Activated CD8-positive, alpha-beta memory T cell treated with anti-CD3 and anti-CD28 coated beads for 24 hours (primary cell): ENCODE measurements around the gene ABCD1.
"Not testable (repeated sequence)": the region's sequence is repeated elsewhere in the genome, so short reads cannot be mapped to it uniquely, and the experiment has no call there.

Experiments used
- DNase-seq: peaks from one replicate; pipeline ENCODE4 v3.0.0-alpha.2; 2020

ABCD1 gene

DNA sequence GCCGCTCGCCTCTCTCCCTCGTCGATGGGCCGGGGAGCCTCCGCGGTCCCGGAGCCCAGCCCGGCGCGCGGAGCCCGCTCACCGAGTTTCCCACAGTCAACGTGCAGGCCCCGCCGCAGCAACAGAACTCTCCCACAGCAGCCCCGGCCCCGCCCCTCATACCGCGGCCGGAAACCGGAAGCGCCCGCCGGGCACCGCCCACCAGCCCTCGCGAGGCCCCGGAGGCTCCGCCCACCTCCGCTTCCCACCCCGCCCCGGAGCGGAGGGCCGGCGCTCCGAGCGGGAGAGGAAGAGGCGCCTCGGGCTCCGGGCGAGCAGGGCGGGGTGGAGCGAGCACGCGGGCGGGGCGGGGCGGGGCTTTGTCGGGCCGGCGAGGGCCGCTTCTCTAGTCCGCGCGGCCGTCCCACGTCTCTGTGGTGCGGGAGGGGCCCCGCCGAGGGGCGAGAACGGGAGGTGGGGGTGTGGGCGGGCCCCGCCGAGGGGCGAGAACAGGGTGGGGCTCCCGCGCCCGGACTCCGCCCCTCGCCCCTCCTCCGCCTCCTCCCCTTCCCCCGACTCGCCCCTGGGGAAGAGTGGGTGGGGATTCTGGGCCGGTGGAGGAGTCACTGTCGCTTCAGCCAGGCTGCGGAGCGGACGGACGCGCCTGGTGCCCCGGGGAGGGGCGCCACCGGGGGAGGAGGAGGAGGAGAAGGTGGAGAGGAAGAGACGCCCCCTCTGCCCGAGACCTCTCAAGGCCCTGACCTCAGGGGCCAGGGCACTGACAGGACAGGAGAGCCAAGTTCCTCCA is at the start of gene ABCD1, which contains the start of gene BCAP31:
ABCD1 (plus strand) TSS at position 605 of the 787 bp plus-strand sequence. CDS start 411 bp downstream, outside the sequence.
BCAP31 (minus strand) TSS at position 136 of the 787 bp plus-strand sequence. CDS start 1,143 bp downstream, outside the sequence.
- peak; percentile 92 for DNase-seq

DNA sequence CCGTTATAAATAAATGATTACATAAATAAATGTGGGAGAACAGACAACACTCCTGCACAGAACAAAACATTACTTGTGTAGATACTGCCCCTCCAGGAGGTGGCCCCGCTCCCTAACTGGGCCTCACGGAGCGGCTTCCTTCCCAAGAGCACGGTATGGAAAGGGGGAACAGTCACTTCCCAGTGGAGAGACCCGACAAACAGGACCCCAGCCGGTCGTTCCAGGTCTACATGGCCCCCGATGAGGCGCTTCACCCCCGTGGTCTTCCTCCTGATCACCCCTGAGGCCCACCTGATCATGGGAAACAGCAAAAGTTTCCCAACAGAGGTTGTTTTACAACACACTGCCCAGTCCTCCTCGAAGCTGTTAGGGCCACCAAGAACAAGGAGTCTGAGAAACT is 43.5 kb upstream of the ABCD1 start:
- DNase-seq = no peak

DNA sequence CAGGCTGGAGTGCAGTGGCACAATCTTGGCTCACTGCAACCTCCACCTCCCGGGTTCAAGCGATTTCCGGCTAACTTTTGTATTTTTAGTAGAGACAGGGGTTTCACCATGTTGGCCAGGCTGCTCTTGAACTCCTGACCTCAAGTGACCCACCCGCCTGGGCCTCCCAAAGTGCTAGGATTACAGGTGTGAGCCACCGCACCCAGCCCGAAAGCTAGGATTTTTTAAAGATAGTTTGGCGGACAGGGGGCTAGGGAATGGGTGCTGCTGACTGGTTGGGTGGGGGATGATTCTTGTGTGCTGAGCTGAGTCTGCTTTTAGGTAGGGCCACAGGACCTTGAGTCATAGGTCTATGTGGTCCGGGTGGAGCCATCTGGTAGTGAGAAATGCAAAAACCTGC is 41.2 kb upstream of the ABCD1 start:
- not testable (repeated sequence) for DNase-seq

DNA sequence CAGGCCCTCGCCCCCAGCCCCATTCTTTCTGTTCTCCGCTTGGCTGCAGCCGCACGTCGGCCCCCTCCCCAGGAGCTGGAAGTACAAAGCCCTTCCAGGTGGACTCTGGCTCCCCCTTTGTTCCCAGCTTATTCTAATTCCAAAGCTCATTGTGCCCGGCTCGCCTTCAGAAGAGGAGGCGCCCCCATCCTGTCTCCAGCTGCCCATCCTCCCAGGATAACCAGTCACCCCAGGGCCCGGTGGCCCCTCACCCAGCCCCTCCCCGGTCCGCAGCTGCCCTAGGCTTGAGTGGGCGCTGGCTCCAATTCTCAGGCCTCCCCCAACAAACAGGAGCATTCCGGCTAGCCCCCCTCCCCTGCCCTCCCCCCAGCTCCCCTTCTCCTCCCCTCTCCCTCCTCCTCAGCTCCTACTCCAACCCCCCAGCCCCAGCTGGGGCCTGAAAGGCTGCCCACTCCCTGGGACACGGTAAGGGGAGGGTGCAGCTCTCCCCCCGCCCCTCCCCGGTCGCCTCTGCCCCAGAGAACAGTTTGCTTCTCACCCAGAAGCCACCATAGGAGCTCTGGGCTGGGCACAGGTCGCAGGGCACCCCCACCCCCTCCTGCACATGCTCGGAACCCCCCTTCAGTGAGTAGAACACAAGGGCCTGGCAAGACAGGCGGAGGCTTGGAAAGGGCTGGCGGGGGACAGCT is 40.0 kb upstream of the ABCD1 start:
- DNase-seq = no peak

DNA sequence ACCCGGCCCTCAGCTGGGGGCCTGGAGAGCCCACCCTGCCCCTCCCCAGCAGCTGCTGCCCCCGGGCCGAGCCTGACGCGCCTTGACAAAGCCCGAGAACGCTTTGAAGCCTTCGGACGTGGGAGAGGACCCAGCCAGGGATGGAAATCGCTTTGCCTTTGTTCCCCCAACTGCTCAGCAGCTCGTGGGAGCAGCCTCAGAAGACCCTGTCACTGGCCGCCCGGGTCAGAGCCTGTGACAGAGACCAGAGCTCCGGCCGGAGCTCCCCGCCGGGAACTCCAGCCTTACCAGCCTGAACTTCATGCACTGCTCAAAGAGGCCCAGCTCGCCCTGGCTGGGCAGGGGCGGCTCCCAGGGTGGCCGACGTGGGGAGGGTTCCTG is 39.5 kb upstream of the ABCD1 start:
- DNase-seq = no peak

DNA sequence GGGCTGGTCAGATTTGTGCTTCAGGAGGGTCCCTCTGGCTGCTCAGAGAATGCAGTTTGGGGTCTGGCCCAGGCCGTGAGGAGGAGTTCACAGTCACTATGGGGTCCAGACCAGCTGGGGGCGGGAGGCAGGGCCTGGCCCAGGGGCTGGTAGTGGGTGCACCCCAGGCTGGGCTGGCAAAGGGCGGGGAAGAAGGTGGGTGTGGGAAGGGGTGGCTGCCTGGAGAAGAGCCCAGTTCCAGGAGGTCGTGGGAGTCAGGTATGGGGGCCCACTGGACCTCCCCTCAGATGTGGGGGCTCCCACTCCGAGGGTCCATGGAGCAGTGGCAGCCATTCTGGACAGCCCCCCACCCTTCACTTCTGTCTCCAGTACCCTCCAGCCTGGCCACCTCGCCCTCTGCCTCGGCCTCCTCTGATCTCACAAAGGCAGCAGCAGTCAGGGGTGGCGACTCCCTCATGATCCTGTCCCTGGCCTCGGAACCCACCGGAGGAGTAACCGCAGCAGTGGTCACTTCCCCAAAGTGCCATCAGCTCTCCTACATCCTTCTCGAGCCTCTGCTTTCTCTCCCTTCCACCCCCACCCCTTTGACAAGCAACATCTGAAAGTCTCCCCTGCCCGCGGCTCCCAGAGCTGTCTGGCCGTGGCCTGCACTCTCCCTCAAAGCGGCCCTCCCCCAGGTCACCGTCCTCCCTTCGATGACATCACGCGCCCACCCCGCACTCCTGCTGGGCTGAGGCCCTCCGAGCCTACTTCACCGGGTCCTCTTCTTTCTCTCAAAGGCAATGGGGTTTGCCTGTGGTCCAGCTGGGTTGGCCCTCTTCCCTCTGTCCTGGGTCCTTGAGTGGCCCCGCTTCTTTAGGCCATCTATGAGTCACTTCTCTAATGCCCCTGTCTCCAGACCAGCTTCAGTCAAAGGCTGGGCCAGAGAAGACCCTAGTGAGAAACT is 38.6 kb upstream of the ABCD1 start:
- DNase-seq = no peak

DNA sequence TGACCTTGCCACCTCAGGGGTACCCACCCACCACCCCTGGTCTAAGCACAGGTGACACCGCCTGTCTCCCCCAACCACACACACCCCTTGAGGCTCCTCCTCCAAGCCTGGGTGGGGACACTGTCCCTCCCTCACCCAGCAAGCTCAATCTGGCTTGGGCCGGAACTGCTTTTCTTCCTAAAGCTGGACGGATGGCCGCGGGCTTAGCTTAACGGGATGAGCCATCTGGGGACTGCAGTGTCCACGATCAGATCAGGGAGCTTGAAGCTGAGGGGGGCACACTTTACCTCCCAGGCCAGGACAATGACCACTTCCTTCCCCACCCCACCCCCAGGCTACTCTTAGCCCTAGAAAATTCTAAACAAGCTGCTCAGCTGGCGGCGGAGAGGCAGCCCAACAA is 37.9 kb upstream of the ABCD1 start:
- DNase-seq = no peak

DNA sequence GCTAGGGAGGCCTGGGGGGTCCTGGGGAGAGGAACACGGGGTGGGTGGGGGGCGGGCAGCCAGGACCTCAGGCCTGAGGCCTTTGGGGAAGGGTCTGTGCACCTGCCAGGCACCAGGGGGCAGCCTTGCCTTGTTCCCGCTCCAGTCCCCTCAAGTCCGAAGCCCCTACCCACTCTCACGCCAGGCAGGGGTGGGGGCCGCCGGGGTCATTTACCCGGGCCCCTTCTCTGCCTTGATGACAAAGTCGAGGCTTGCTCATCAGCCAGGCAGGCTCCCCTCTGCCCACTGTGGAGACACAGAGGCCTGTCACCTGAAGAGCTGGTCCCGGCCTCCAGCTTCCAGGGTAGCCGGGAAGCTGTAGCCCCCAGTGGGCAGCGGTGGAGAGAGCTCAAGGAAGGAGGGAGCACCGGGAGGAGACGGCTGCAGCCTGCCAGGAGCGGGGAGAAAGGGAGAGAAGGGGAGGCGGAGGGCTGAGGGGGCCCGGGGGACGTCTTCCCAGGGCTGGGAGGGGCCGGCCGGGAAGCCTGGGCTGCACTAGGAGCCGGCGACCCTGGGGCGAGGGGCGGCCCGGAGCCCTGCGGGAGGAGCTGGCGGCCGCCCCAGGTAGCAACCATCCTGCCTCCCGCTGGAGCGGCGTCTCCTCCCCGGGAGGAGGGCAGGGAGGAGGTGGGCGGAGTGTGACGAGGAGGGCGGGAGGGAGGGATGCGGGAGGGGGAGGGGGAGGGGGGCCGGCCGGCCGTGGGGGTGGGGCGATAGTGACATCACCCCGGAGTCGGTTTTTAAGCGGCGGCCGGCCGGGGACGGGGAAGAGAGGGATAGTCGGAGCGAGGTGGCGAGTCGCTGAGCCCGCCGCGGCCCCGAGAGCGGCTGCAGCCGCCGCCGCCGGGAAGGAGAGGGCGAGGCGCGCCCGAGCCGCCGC is 37.3 kb upstream of the ABCD1 start, which contains the start of gene SLC6A8:
SLC6A8 (plus strand) TSS at position 806 of the 919 bp plus-strand sequence. CDS start 649 bp downstream, outside the sequence.
- DNase-seq = no peak

DNA sequence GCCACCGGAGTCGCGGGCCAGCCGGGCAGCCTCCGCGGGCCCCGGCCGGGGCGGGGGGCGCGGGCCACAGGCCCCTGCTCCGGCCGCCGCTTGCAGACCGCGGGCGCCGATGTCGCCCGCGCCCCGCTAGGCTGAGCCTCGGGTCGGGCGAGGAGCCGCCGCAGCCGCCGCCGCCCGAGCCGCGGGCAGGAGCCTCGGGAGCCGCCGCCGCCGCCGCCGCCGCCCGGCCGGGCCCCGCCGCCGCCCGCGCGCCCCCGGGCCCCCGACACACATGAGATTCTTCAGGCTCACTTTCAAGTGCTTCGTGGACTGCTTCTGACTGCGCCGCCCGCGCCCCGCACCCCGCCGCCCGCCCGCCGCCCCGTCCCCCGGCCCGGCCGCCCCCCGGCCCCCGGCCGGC is 36.6 kb upstream of the ABCD1 start:
- no peak for DNase-seq

DNA sequence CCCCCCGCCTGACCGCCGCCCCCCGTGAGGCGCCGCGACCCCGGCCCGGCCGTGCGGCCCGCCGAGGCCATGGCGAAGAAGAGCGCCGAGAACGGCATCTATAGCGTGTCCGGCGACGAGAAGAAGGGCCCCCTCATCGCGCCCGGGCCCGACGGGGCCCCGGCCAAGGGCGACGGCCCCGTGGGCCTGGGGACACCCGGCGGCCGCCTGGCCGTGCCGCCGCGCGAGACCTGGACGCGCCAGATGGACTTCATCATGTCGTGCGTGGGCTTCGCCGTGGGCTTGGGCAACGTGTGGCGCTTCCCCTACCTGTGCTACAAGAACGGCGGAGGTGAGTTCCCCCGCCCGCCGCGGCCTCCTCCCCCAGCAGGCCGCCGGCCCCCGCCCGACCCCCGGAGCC is 36.1 kb upstream of the ABCD1 start:
- no peak for DNase-seq

DNA sequence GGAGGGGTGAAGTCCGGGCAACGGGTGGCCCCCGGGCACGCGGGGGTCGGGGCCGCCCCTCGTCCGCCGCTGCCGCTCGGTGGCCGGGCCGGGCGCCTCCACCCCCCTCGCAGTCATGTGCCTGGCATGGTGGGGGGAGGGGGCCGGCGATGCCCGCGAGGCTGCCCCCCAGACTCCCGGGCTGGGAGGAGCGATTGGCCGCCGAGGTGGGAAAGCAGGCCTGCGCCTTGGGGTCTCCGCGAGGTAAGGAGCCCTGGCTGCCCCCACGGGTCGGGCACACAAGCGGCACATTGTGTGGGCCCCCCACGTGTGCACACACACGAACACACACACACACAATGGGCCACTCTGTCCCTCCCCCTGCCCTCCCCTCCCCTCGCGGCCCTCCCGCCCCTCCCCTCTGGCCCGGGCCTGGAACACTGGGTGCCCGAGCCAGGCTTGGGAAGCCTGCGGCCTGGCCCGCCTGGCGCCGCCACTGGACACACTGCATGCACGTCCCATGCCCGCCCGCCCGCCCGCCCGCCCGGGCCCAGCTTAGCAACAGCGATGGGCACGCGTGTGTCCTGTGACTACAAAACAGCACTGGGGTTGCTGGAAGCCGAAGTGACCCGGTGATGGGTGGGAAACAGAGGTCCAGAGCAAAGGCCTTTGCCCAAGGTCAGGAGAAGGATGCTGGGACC is 35.6 kb upstream of the ABCD1 start:
- DNase-seq = no peak

DNA sequence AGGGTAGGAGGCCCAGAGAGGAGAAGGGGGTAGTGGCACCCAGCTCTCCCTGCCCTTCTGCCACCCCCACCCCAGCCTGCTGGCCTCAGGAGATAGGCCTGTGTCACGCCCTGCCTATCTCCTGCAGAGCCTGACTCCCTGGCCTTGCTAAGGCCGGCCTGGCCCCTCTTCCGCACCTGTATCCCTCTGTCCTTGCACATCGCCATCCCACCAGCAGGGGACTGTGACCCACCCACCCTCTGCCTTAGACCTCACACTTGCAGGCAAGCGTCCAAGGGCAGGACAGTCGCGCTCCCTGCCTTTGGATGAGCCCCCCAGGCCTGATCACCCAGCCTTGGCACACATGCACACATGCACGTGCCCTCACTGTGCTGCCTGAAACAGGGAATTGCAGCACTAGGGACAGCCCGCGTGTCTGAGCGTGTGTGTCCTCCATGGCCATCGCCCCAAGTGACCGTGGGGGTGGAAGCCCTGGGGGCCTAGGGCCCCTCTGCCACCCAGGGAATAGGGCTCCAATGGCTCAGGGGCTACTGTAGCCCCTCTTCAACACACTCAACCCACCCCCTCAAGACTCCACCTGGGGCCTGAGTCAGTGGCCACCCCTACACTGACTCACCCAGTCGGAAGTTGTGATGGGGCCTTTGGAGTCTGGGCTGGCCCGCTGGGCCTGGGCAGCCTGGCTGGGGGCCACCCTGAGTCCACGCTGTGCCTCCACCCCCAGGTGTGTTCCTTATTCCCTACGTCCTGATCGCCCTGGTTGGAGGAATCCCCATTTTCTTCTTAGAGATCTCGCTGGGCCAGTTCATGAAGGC is 34.8 kb upstream of the ABCD1 start:
- no peak for DNase-seq

DNA sequence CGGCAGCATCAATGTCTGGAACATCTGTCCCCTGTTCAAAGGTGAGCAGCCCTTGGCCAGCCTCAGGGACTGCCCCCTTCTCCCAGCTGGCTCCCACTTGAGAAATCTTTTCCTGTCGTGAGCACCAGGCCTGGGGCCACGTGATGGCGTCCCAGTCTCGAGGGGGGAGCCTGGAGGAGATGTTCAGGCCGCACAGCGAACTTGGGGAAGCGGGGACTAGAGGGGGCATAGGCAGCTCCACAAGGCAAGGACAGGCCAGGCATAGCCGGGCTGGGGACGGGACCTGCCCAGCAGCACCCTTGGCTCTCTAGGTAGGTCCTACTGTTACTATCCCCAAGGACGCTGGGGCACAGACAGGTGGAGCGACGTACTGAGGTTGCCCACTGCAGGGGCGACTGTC is 34.2 kb upstream of the ABCD1 start:
- no peak for DNase-seq

DNA sequence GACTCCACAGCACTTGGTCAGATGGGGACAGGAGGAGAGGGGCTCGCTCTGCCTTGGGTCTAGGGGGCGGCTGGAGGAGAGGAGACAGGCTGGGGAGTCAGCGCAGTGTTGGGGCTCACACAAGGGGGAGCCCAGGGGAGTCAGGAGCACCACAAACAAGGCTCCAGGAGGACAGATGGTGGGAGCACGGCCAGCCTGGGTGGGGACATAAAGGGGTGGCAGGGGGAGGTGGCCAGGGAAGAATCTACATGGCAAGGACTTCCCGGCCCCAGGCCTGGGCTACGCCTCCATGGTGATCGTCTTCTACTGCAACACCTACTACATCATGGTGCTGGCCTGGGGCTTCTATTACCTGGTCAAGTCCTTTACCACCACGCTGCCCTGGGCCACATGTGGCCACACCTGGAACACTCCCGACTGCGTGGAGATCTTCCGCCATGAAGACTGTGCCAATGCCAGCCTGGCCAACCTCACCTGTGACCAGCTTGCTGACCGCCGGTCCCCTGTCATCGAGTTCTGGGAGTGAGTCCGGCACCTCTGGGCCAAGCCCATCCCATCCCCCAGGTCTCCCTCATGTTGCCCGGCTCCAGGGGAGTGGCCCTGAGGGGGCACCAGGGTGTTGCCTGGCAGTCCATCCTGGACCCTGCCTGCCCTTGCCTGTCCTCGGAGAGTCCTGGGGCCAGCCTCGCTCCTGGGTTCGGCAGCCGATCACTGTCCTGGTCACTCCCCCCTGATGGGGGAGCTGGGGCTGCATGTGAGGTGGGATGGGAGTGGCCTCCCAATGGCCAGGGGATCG is 33.4 kb upstream of the ABCD1 start:
- DNase-seq = not testable (repeated sequence)

DNA sequence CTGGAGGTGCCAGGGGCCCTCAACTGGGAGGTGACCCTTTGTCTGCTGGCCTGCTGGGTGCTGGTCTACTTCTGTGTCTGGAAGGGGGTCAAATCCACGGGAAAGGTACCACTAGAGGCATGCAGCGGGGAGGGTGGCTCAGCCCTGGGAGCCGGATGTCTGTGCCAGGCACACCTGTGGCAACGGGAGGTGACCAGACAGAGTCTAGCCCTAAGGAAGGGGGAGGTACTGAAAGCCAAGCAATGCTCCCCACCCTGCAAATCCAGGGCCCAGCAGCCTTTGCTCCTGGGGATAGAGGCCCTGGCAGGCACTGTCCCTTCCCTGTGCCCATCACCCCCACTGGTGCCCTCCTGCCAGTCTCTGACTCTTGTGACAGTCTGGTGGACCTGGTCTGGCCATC is 32.7 kb upstream of the ABCD1 start:
- DNase-seq = no peak

DNA sequence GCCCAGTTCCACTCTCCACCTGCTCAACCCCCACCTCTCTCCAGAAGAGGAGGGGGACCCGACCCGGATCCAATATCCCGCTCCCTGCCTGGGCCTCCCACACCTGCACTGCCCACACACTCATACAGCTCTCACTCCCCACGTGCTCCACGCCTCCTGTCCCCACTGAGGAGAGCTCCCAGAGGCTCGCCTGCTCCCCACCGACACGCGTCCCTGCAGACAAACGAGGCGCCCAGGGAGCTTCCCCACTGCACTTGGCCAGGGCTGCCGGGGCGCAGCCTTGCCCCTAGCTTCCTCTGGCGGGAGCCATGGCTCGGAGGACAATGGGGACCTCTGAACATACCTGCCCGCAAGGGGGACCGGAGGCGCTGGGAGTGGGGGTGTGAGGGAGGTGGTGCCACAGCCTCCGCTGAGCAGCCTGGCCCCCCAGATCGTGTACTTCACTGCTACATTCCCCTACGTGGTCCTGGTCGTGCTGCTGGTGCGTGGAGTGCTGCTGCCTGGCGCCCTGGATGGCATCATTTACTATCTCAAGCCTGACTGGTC is 32.0 kb upstream of the ABCD1 start:
- no peak for DNase-seq

DNA sequence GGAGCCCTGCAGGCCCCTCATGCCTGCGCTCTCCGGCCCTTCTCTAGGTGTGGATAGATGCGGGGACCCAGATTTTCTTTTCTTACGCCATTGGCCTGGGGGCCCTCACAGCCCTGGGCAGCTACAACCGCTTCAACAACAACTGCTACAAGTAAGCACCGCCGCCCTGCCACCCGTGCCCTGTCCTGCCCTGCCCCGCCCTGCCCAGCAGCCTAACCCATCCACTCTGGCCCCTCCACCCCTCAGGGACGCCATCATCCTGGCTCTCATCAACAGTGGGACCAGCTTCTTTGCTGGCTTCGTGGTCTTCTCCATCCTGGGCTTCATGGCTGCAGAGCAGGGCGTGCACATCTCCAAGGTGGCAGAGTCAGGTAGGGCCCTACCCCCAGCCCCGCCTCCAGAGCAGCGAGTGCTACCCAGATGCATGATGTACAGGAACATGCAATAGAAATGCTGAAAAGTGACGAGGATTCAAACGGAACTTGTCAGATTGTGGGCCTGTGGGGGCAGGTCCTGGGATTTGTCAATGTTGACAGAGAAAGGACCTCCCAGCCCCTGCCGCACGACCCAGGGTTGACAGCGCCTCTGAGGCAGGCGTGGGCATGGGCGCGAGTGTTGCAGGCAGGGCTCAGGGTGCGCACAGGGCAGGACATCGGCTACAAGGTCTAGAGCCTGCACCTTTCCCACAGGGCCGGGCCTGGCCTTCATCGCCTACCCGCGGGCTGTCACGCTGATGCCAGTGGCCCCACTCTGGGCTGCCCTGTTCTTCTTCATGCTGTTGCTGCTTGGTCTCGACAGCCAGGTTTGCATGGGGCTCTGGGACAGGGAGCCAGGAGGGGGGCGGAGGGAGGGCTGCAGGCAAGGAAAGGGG is 31.2 kb upstream of the ABCD1 start:
- no peak for DNase-seq

DNA sequence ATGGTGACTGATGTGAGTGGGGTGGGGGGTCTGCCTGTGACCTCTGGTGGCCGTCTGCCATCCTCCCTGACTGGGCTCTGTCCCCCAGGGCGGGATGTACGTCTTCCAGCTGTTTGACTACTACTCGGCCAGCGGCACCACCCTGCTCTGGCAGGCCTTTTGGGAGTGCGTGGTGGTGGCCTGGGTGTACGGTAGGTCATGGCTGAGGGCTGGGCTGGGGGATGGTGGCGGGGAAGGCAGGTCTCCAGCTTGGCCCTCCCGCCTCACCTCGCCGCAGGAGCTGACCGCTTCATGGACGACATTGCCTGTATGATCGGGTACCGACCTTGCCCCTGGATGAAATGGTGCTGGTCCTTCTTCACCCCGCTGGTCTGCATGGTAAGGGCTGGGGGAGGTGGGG is 30.4 kb upstream of the ABCD1 start:
- DNase-seq = not testable (repeated sequence)
